Measurements from ENCODE around the gene TCOF1.

TCOF1 gene

GRCh38 chr5:150347451-150347850 is 10.0 kb upstream of the TCOF1 start:
- H3K27ac ChIP-seq (ENCODE audit: low read depth, low read length): no peak overlapping the region
- H3K4me1 ChIP-seq (ENCODE audit: control insufficient read depth in 1 of 2, insufficient read depth in 2 of 2, low read length in 2 of 2): peaks cover 7 to 11% of the 10 kb centered on the region in 2 donors
- H3K27me3 ChIP-seq (ENCODE audit: control insufficient read depth in 1 of 2, insufficient read depth in 2 of 2, low read length in 2 of 2): peaks cover 0 to 3% of the 10 kb centered on the region in 2 donors
- no peaks in the 10 kb centered on the region for H3K9me3 ChIP-seq (ENCODE audit: control insufficient read depth in 1 of 2, low read length in 2 of 2)
- H3K4me3 ChIP-seq (ENCODE audit: low read depth in 1 of 2, low read length in 2 of 2): no peak overlapping the region
- H3K9ac ChIP-seq (ENCODE audit: low read depth in 1 of 2, low read length in 2 of 2): no peak overlapping the region
- H3K36me3 ChIP-seq (ENCODE audit: control insufficient read depth in 1 of 2, insufficient read depth in 2 of 2, low read length in 2 of 2): no peaks in the 10 kb centered on the region

GRCh38 chr5:150349681-150350275 is 7.7 kb upstream of the TCOF1 start:
- H3K27ac ChIP-seq (ENCODE audit: low read depth, low read length): no peak overlapping the region
- H3K27me3 ChIP-seq (ENCODE audit: control insufficient read depth in 1 of 2, insufficient read depth in 2 of 2, low read length in 2 of 2): peaks cover 0 to 3% of the 10 kb centered on the region in 2 donors
- H3K4me1 ChIP-seq (ENCODE audit: control insufficient read depth in 1 of 2, insufficient read depth in 2 of 2, low read length in 2 of 2): peaks cover 11 to 16% of the 10 kb centered on the region in 2 donors
- no peak overlapping the region for H3K4me3 ChIP-seq (ENCODE audit: low read depth in 1 of 2, low read length in 2 of 2)
- no peaks in the 10 kb centered on the region for H3K36me3 ChIP-seq (ENCODE audit: control insufficient read depth in 1 of 2, insufficient read depth in 2 of 2, low read length in 2 of 2)
- H3K9me3 ChIP-seq (ENCODE audit: control insufficient read depth in 1 of 2, low read length in 2 of 2): no peaks in the 10 kb centered on the region
- H3K9ac ChIP-seq (ENCODE audit: low read depth in 1 of 2, low read length in 2 of 2): no peak overlapping the region

GRCh38 chr5:150350524-150351344 is 6.8 kb upstream of the TCOF1 start:
- Histone ChIP-seq H3K4me1 (ENCODE audit: control insufficient read depth in 1 of 2, insufficient read depth in 2 of 2, low read length in 2 of 2) (peaks cover 11 to 16% of the 10 kb centered on the region in 2 donors), H3K9ac (ENCODE audit: low read depth in 1 of 2, low read length in 2 of 2) (no peak overlapping the region), H3K36me3 (ENCODE audit: control insufficient read depth in 1 of 2, insufficient read depth in 2 of 2, low read length in 2 of 2) (no peaks in the 10 kb centered on the region), H3K27ac (ENCODE audit: low read depth, low read length) (no peak overlapping the region), H3K27me3 (ENCODE audit: control insufficient read depth in 1 of 2, insufficient read depth in 2 of 2, low read length in 2 of 2) (peaks cover 0 to 3% of the 10 kb centered on the region in 2 donors), H3K9me3 (ENCODE audit: control insufficient read depth in 1 of 2, low read length in 2 of 2) (no peaks in the 10 kb centered on the region), H3K4me3 (ENCODE audit: low read depth in 1 of 2, low read length in 2 of 2) (no peak overlapping the region)

- Histone ChIP-seq H3K4me3 (ENCODE audit: low read depth in 1 of 2, low read length in 2 of 2) (no peak overlapping the region), H3K9me3 (ENCODE audit: control insufficient read depth in 1 of 2, low read length in 2 of 2) (no peaks in the 10 kb centered on the region), H3K27ac (ENCODE audit: low read depth, low read length) (no peak overlapping the region), H3K4me1 (ENCODE audit: control insufficient read depth in 1 of 2, insufficient read depth in 2 of 2, low read length in 2 of 2) (peaks cover 17 to 28% of the 10 kb centered on the region in 2 donors), H3K27me3 (ENCODE audit: control insufficient read depth in 1 of 2, insufficient read depth in 2 of 2, low read length in 2 of 2) (no peaks in the 10 kb centered on the region), H3K9ac (ENCODE audit: low read depth in 1 of 2, low read length in 2 of 2) (no peak overlapping the region), H3K36me3 (ENCODE audit: control insufficient read depth in 1 of 2, insufficient read depth in 2 of 2, low read length in 2 of 2) (no peaks in the 10 kb centered on the region)
Measured at GRCh38 chr5:150352244-150353031, 5.1 kb upstream of the TCOF1 start.

GRCh38 chr5:150353032-150353675 is 4.3 kb upstream of the TCOF1 start:
- H3K4me3 ChIP-seq (ENCODE audit: low read depth in 1 of 2, low read length in 2 of 2): no peak overlapping the region
- H3K36me3 ChIP-seq (ENCODE audit: control insufficient read depth in 1 of 2, insufficient read depth in 2 of 2, low read length in 2 of 2): no peaks in the 10 kb centered on the region
- no peaks in the 10 kb centered on the region for H3K9me3 ChIP-seq (ENCODE audit: control insufficient read depth in 1 of 2, low read length in 2 of 2)
- H3K27me3 ChIP-seq (ENCODE audit: control insufficient read depth in 1 of 2, insufficient read depth in 2 of 2, low read length in 2 of 2): no peaks in the 10 kb centered on the region
- no peak overlapping the region for H3K27ac ChIP-seq (ENCODE audit: low read depth, low read length)
- no peak overlapping the region for H3K9ac ChIP-seq (ENCODE audit: low read depth in 1 of 2, low read length in 2 of 2)
- H3K4me1 ChIP-seq (ENCODE audit: control insufficient read depth in 1 of 2, insufficient read depth in 2 of 2, low read length in 2 of 2): peaks cover 19 to 30% of the 10 kb centered on the region in 2 donors

GRCh38 chr5:150355791-150356190 is 1.7 kb upstream of the TCOF1 start:
- H3K9me3 ChIP-seq (ENCODE audit: control insufficient read depth in 1 of 2, low read length in 2 of 2): no peaks in the 10 kb centered on the region
- peaks cover 0 to 7% of the 10 kb centered on the region in 2 donors for H3K36me3 ChIP-seq (ENCODE audit: control insufficient read depth in 1 of 2, insufficient read depth in 2 of 2, low read length in 2 of 2)
- H3K27ac ChIP-seq (ENCODE audit: low read depth, low read length): no peak overlapping the region
- no peak overlapping the region for H3K9ac ChIP-seq (ENCODE audit: low read depth in 1 of 2, low read length in 2 of 2)
- no peak overlapping the region for H3K4me3 ChIP-seq (ENCODE audit: low read depth in 1 of 2, low read length in 2 of 2)
- H3K4me1 ChIP-seq (ENCODE audit: control insufficient read depth in 1 of 2, insufficient read depth in 2 of 2, low read length in 2 of 2): peaks cover 29 to 30% of the 10 kb centered on the region in 2 donors
- H3K27me3 ChIP-seq (ENCODE audit: control insufficient read depth in 1 of 2, insufficient read depth in 2 of 2, low read length in 2 of 2): no peaks in the 10 kb centered on the region

GRCh38 chr5:150356575-150357294 is 762 bp upstream of the TCOF1 start:
- Histone ChIP-seq H3K4me3 (ENCODE audit: low read depth in 1 of 2, low read length in 2 of 2) (peak overlapping the region; percentile 88 to 90), H3K36me3 (ENCODE audit: control insufficient read depth in 1 of 2, insufficient read depth in 2 of 2, low read length in 2 of 2) (peaks cover 0 to 17% of the 10 kb centered on the region in 2 donors), H3K27me3 (ENCODE audit: control insufficient read depth in 1 of 2, insufficient read depth in 2 of 2, low read length in 2 of 2) (no peaks in the 10 kb centered on the region), H3K9me3 (ENCODE audit: control insufficient read depth in 1 of 2, low read length in 2 of 2) (no peaks in the 10 kb centered on the region), H3K4me1 (ENCODE audit: control insufficient read depth in 1 of 2, insufficient read depth in 2 of 2, low read length in 2 of 2) (peaks cover 26 to 27% of the 10 kb centered on the region in 2 donors), H3K27ac (ENCODE audit: low read depth, low read length) (no peak overlapping the region), H3K9ac (ENCODE audit: low read depth in 1 of 2, low read length in 2 of 2) (peak overlapping the region in 1 of 2 donors; percentile 53)

- Histone ChIP-seq H3K27ac (ENCODE audit: low read depth, low read length) (no peak overlapping the region), H3K36me3 (ENCODE audit: control insufficient read depth in 1 of 2, insufficient read depth in 2 of 2, low read length in 2 of 2) (peaks cover 0 to 34% of the 10 kb centered on the region in 2 donors), H3K4me3 (ENCODE audit: low read depth in 1 of 2, low read length in 2 of 2) (peak overlapping the region; percentile 88 to 90), H3K4me1 (ENCODE audit: control insufficient read depth in 1 of 2, insufficient read depth in 2 of 2, low read length in 2 of 2) (peaks cover 19 to 21% of the 10 kb centered on the region in 2 donors), H3K27me3 (ENCODE audit: control insufficient read depth in 1 of 2, insufficient read depth in 2 of 2, low read length in 2 of 2) (no peaks in the 10 kb centered on the region), H3K9me3 (ENCODE audit: control insufficient read depth in 1 of 2, low read length in 2 of 2) (no peaks in the 10 kb centered on the region), H3K9ac (ENCODE audit: low read depth in 1 of 2, low read length in 2 of 2) (peak overlapping the region; percentile 73 to 77)
Measured at GRCh38 chr5:150358261-150359095, 981 bp downstream of the TCOF1 start.

- Histone ChIP-seq H3K9me3 (ENCODE audit: control insufficient read depth in 1 of 2, low read length in 2 of 2) (no peaks in the 10 kb centered on the region), H3K4me1 (ENCODE audit: control insufficient read depth in 1 of 2, insufficient read depth in 2 of 2, low read length in 2 of 2) (peaks cover 16 to 21% of the 10 kb centered on the region in 2 donors), H3K27me3 (ENCODE audit: control insufficient read depth in 1 of 2, insufficient read depth in 2 of 2, low read length in 2 of 2) (no peaks in the 10 kb centered on the region), H3K9ac (ENCODE audit: low read depth in 1 of 2, low read length in 2 of 2) (no peak overlapping the region), H3K36me3 (ENCODE audit: control insufficient read depth in 1 of 2, insufficient read depth in 2 of 2, low read length in 2 of 2) (peaks cover 7 to 61% of the 10 kb centered on the region in 2 donors), H3K27ac (ENCODE audit: low read depth, low read length) (no peak overlapping the region), H3K4me3 (ENCODE audit: low read depth in 1 of 2, low read length in 2 of 2) (no peak overlapping the region)
Measured at GRCh38 chr5:150361301-150361700, 3.8 kb downstream of the TCOF1 start.

Measured in duodenal mucosa (tissue), 2 donors.